ENCODE data around the gene SMPDL3B. TPM values are rescaled to one million over a fixed set of nuclear protein-coding genes. Genes with fewer than 3 reads are reported as not detected.

Gene SMPDL3B
- total RNA-seq, 2 donors from 2014 or later: 2.0 to 7.7 TPM

GRCh38 chr1:27937524-27937836 lies 2.7 kb downstream of the SMPDL3B start:
- Histone ChIP-seq H3K36me3 (no peaks in the 10 kb centered on the region), H3K27me3 (replicated peaks; ENCODE audit: insufficient read depth) (no peaks in the 10 kb centered on the region), H3K9me3 (no peaks in the 10 kb centered on the region), H3K4me3 (no peak overlapping the region), H3K27ac (no peak overlapping the region), H3K4me1 (replicated peaks) (no peaks in the 10 kb centered on the region)
- DNase-seq (ENCODE audit: low spot score): no peak
- intact Hi-C loops (cut with DNase I): no loop called here
- 76% methylated on average over 1 of the region's 1 CpG for WGBS
- TF ChIP-seq CTCF (IDR thresholded peaks at IDR 0.05) (no peak), POLR2A (IDR thresholded peaks at IDR 0.05) (no peak), POLR2AphosphoS5 (IDR thresholded peaks at IDR 0.05) (no peak)

- H3K4me3 ChIP-seq: no peak overlapping the region
- intact Hi-C loops (cut with DNase I): no loop called here
- TF ChIP-seq POLR2A (IDR thresholded peaks at IDR 0.05) (no peak), POLR2AphosphoS5 (IDR thresholded peaks at IDR 0.05) (no peak), CTCF (IDR thresholded peaks at IDR 0.05) (no peak)
- H3K27ac ChIP-seq: no peak overlapping the region
- no peak for DNase-seq (ENCODE audit: low spot score)
- H3K4me1 ChIP-seq (replicated peaks): no peaks in the 10 kb centered on the region
- WGBS: 93% methylated on average over 4 of the region's 4 CpGs
- no peaks in the 10 kb centered on the region for H3K27me3 ChIP-seq (replicated peaks; ENCODE audit: insufficient read depth)
- no peaks in the 10 kb centered on the region for H3K36me3 ChIP-seq
- no peaks in the 10 kb centered on the region for H3K9me3 ChIP-seq
Observed at GRCh38 chr1:27938488-27938887, 3.7 kb downstream of the SMPDL3B start.

GRCh38 chr1:27940297-27940696 lies 5.5 kb downstream of the SMPDL3B start:
- Histone ChIP-seq H3K4me3 (no peak overlapping the region), H3K9me3 (no peaks in the 10 kb centered on the region), H3K4me1 (replicated peaks) (no peaks in the 10 kb centered on the region), H3K27ac (no peak overlapping the region), H3K27me3 (replicated peaks; ENCODE audit: insufficient read depth) (no peaks in the 10 kb centered on the region), H3K36me3 (no peaks in the 10 kb centered on the region)
- no peak for DNase-seq (ENCODE audit: low spot score)
- no peak for TF ChIP-seq CTCF (IDR thresholded peaks at IDR 0.05)
- TF ChIP-seq POLR2A (IDR thresholded peaks at IDR 0.05): no peak
- TF ChIP-seq POLR2AphosphoS5 (IDR thresholded peaks at IDR 0.05): no peak
- WGBS: 48% methylated on average over 6 of the region's 6 CpGs
- intact Hi-C loops (cut with DNase I): no loop called here

GRCh38 chr1:27940870-27941560 lies 6.2 kb downstream of the SMPDL3B start:
- Histone ChIP-seq H3K27me3 (replicated peaks; ENCODE audit: insufficient read depth) (no peaks in the 10 kb centered on the region), H3K4me3 (no peak overlapping the region), H3K36me3 (no peaks in the 10 kb centered on the region), H3K4me1 (replicated peaks) (no peaks in the 10 kb centered on the region), H3K27ac (no peak overlapping the region), H3K9me3 (no peaks in the 10 kb centered on the region)
- DNase-seq (ENCODE audit: low spot score): no peak
- TF ChIP-seq POLR2AphosphoS5 (IDR thresholded peaks at IDR 0.05): no peak
- TF ChIP-seq CTCF (IDR thresholded peaks at IDR 0.05): no peak
- TF ChIP-seq POLR2A (IDR thresholded peaks at IDR 0.05): no peak
- intact Hi-C loops (cut with DNase I): no loop called here
- 83% methylated on average over 9 of the region's 9 CpGs for WGBS

All from prostate gland (tissue), 2 donors.